Stomach (tissue), 4 donors: ENCODE data around the gene MVB12A.

Source experiments
- CTCF ChIP-seq, 7 experiments: fragments of 450-650 bp in 4 of 7; fragments of 200-600 bp in 3 of 7; sonication (generic) in 3 of 7; IDR thresholded peaks; one replicate each; pipeline ENCODE4 v1.5.1; 2016 to 2019; ENCODE audit warnings: antibody characterized with exemption in 7 of 7, control low read depth in 2 of 7, mild to moderate bottlenecking in 1 of 7
- POLR2AphosphoS5 ChIP-seq, 3 donors: sonication (generic); formaldehyde crosslinking; IDR thresholded peaks; one replicate each; pipeline ENCODE4 v1.6.1; 2016; ENCODE audit warnings: antibody characterized with exemption in 3 of 3

GRCh38 chr19:17468302-17469091, 48.6 kb downstream of the MVB12A start:
- TF ChIP-seq CTCF (IDR thresholded peaks at IDR 0.05) (no peak), POLR2AphosphoS5 (IDR thresholded peaks at IDR 0.05) (peak in 2 of 3 donors; percentile 8 to 39)
